Panc1 (cell line): Measurements from ENCODE around the gene ZNF526. TPM values are rescaled to one million over a fixed set of nuclear protein-coding genes. Genes with fewer than 3 reads are reported as not detected.

Source experiments
- ATAC-seq: fragments of 200-7000 bp; cut with Tn5 transposase; 2 replicates; pipeline ENCODE4 v1.9.1; 2020; ENCODE audit warnings: mild to moderate bottlenecking, moderate library complexity
- BruUV-seq: library from RNA; stranded (reverse); fragments of 400-500 nt; replicated peaks from 2 replicates; lab custom pipeline; 2021; lab: Mats Ljungman, UMichigan
- CTCF ChIA-PET: fragments of 300-600 bp; sonication (Branson Sonifier 250); formaldehyde crosslinking; loops from one replicate; lab custom pipeline; 2022; ENCODE audit warnings: antibody characterized with exemption; lab: Charles Lee
- POLR2A ChIA-PET: fragments of 300-600 bp; sonication (Branson Sonifier 250); formaldehyde crosslinking; loops from one replicate; lab custom pipeline; 2022; ENCODE audit warnings: antibody characterized with exemption; lab: Charles Lee
- DNase-seq: peaks from one replicate; pipeline ENCODE4 v3.0.0-alpha.2; 2010; ENCODE audit warnings: low read depth, low spot score
- H3K27ac ChIP-seq: 2 replicates; pipeline ENCODE4 v1.5.1; 2011; ENCODE audit warnings: mild to moderate bottlenecking, low read length, inconsistent platforms
- H3K27me3 ChIP-seq: fragments of 200-500 bp; sonication (Bioruptor generic); 2 replicates; pipeline ENCODE4 v1.6.0; 2014; ENCODE audit warnings: low read length, inconsistent platforms; ENCODE audit not compliant: control insufficient read depth, insufficient read depth
- H3K36me3 ChIP-seq: fragments of 200-500 bp; sonication (Bioruptor generic); 2 replicates; pipeline ENCODE4 v1.5.1; 2014; ENCODE audit warnings: inconsistent platforms, mild to moderate bottlenecking, low read length, moderate library complexity; ENCODE audit not compliant: control insufficient read depth, insufficient read depth
- H3K4me1 ChIP-seq: 2 replicates; pipeline ENCODE4 v1.5.1; 2011; ENCODE audit warnings: inconsistent platforms, mild to moderate bottlenecking, low read length, moderate library complexity; ENCODE audit not compliant: control insufficient read depth, insufficient read depth
- H3K4me3 ChIP-seq, 2 experiments: 2 replicates each; pipeline ENCODE4 v1.5.1; 2011 to 2012; ENCODE audit warnings: low read depth in 2 of 2, low read length in 2 of 2, mild to moderate bottlenecking in 2 of 2, inconsistent platforms in 1 of 2, moderate library complexity in 1 of 2
- H3K9me3 ChIP-seq: fragments of 200-500 bp; sonication (Bioruptor generic); 2 replicates; pipeline ENCODE4 v1.5.1; 2014; ENCODE audit warnings: low read depth, mild to moderate bottlenecking, inconsistent platforms, low read length, moderate library complexity; ENCODE audit not compliant: control insufficient read depth, insufficient read depth
- POLR2AphosphoS5 ChIP-seq: IDR thresholded peaks from 2 replicates; pipeline ENCODE4 v1.6.1; 2012; ENCODE audit warnings: mild to moderate bottlenecking, low read depth, low read length, moderate library complexity
- SIN3A ChIP-seq: IDR thresholded peaks from 2 replicates; pipeline ENCODE4 v1.6.1; 2012; ENCODE audit warnings: low read depth, mild to moderate bottlenecking, low read length, moderate library complexity, borderline replicate concordance; ENCODE audit not compliant: insufficient read depth
- TCF7L2 ChIP-seq: IDR thresholded peaks from 2 replicates; pipeline ENCODE4 v1.6.1; 2011; ENCODE audit warnings: mild to moderate bottlenecking, low read depth, low read length, inconsistent platforms
- in situ Hi-C: cut with HindIII; loops from 2 replicates; pipeline ENCODE4 v1.10.0; 2016; ENCODE audit warnings: low sequenced_read_pairs, low pct_unique_long_range_greater_than_20kb
- intact Hi-C: fragments of 100-400 bp; cut with micrococcal nuclease; formaldehyde crosslinking; loops from one replicate; pipeline ENCODE4 v1.10.0; 2022; ENCODE audit not compliant: unreplicated experiment
- total RNA-seq: library from RNA; stranded (reverse); gene quantifications from one replicate; pipeline ENCODE4 v1.2.1, GENCODE V29; 2021; ENCODE audit not compliant: unreplicated experiment
- TF ChIP-seq, protein P1 (sequence below): fragments of 450-650 bp; IDR thresholded peaks from 2 replicates; pipeline ENCODE4 v1.5.1; 2017; ENCODE audit warnings: mild to moderate bottlenecking
- TF ChIP-seq, protein P2 (sequence below), 2 experiments: IDR thresholded peaks; 2 replicates each; pipeline ENCODE4 v1.6.1; 2011 to 2012; ENCODE audit warnings: low read depth in 2 of 2, control low read depth in 1 of 2, low read length in 1 of 2, mild to moderate bottlenecking in 1 of 2, moderate library complexity in 1 of 2; ENCODE audit not compliant: insufficient read depth in 1 of 2

ZNF526 gene
- total RNA-seq, 1 experiment from 2014 or later, result 10.5 TPM

DNA sequence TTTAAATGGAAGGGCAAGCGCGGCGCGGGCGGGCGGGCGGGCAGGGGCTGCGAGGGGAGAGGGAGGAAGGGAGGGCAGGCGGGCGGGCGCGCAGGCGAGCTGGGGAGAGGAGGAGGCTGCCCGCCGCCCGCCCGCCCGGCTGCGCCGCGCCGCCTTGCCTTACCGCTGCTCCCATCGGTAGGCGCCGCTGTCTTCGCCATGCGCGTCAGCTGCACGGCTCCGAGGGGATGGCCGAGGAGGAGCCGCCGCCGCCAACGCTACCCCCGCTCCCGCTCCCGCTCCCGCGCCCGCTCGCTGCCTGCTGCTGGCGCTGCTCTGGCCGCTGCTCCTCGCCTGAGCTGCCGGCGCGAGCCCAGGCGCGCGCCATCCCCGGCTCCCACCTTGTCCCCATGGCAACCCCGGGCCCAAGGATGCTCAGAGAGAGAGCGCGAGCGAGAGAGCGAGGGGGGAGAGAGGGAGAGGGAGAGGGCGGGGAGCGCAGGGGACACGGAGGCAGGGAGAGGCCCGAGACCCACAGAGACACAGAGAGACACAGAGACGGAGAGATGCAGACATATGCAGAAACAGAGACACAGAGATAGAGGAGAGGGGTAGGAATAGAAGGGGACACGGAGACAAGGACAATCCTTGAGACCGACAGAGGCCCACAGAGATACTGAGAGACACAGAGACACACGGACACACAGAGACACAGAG is 43.0 kb upstream of the ZNF526 start:
- H3K27ac ChIP-seq, result no peak overlapping the region
- DNase-seq, result no peak
- in situ Hi-C loops, result no loop called here

DNA sequence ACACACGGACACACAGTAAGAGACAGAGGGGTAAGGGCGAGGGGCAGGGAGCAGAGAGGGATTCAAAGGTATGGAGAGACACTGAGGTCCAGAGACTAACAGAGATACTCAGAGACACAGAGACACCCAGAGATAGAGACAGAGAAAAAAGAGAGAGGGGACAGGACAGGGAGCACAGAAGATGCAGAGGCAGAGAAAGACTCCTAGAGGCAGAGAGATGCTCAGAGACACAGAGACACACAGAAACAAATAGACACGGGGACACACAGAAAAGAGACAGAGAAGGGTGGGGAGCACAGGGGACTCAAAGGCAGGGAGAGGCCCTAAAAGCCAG is 42.5 kb upstream of the ZNF526 start:
- no peaks in the 10 kb centered on the region for H3K4me1 ChIP-seq
- CTCF ChIA-PET, result no interaction called here

More for the DNA sequence above, 43.0 kb upstream of the ZNF526 start:
- peak; percentile 93 for ATAC-seq
- Histone ChIP-seq H3K27me3 (peaks cover 15% of the 10 kb centered on the region), H3K9me3 (no peaks in the 10 kb centered on the region), H3K4me1 (no peaks in the 10 kb centered on the region), H3K4me3 (peak overlapping the region; percentile 43 to 45; a peak in 3 of 4 replicates), H3K36me3 (no peaks in the 10 kb centered on the region)
- CTCF ChIA-PET, result interaction anchor here (0.6 to 0.8 kb wide), 3 partner anchors 33 to 88 kb away, joined by 3 to 13 read pairs (median 3); partner anchors contain the start of gene POU2F2
- POLR2A ChIA-PET, result interaction anchor here (0.6 kb wide), 1 partner anchor 76 kb away, joined by 4 read pairs; no protein-coding TSS in a partner anchor
- TF ChIP-seq TCF7L2 (no peak), POLR2AphosphoS5 (no peak), SIN3A (no peak)
- TF ChIP-seq, protein P1, sequence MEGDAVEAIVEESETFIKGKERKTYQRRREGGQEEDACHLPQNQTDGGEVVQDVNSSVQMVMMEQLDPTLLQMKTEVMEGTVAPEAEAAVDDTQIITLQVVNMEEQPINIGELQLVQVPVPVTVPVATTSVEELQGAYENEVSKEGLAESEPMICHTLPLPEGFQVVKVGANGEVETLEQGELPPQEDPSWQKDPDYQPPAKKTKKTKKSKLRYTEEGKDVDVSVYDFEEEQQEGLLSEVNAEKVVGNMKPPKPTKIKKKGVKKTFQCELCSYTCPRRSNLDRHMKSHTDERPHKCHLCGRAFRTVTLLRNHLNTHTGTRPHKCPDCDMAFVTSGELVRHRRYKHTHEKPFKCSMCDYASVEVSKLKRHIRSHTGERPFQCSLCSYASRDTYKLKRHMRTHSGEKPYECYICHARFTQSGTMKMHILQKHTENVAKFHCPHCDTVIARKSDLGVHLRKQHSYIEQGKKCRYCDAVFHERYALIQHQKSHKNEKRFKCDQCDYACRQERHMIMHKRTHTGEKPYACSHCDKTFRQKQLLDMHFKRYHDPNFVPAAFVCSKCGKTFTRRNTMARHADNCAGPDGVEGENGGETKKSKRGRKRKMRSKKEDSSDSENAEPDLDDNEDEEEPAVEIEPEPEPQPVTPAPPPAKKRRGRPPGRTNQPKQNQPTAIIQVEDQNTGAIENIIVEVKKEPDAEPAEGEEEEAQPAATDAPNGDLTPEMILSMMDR, result no peak; the same call in 1 of the 2 replicates
- TF ChIP-seq, protein P2, sequence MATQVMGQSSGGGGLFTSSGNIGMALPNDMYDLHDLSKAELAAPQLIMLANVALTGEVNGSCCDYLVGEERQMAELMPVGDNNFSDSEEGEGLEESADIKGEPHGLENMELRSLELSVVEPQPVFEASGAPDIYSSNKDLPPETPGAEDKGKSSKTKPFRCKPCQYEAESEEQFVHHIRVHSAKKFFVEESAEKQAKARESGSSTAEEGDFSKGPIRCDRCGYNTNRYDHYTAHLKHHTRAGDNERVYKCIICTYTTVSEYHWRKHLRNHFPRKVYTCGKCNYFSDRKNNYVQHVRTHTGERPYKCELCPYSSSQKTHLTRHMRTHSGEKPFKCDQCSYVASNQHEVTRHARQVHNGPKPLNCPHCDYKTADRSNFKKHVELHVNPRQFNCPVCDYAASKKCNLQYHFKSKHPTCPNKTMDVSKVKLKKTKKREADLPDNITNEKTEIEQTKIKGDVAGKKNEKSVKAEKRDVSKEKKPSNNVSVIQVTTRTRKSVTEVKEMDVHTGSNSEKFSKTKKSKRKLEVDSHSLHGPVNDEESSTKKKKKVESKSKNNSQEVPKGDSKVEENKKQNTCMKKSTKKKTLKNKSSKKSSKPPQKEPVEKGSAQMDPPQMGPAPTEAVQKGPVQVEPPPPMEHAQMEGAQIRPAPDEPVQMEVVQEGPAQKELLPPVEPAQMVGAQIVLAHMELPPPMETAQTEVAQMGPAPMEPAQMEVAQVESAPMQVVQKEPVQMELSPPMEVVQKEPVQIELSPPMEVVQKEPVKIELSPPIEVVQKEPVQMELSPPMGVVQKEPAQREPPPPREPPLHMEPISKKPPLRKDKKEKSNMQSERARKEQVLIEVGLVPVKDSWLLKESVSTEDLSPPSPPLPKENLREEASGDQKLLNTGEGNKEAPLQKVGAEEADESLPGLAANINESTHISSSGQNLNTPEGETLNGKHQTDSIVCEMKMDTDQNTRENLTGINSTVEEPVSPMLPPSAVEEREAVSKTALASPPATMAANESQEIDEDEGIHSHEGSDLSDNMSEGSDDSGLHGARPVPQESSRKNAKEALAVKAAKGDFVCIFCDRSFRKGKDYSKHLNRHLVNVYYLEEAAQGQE (IDR thresholded peaks at IDR 0.05; ENCODE audit: insufficient read depth in 1 of 2, low read depth in 2 of 2, low read length in 1 of 2), result no peak
- BruUV-seq, result no TSS peak
- intact Hi-C loops, result no loop called here

More for the DNA sequence above, 42.5 kb upstream of the ZNF526 start:
- Histone ChIP-seq H3K4me3 (no peak overlapping the region), H3K27ac (no peak overlapping the region), H3K27me3 (peaks cover 15% of the 10 kb centered on the region), H3K36me3 (no peaks in the 10 kb centered on the region), H3K9me3 (no peaks in the 10 kb centered on the region)
- in situ Hi-C loops, result no loop called here
- DNase-seq (no peak), ATAC-seq (no peak)
- no peak for TF ChIP-seq POLR2AphosphoS5
- TF ChIP-seq, protein P2 (IDR thresholded peaks at IDR 0.05; ENCODE audit: insufficient read depth in 1 of 2, low read depth in 2 of 2, low read length in 1 of 2), result no peak
- no peak for TF ChIP-seq TCF7L2
- TF ChIP-seq SIN3A, result no peak
- TF ChIP-seq, protein P1, result no peak
- POLR2A ChIA-PET, result no interaction called here
- no TSS peak for BruUV-seq
- intact Hi-C loops, result no loop called here
